T-cell (primary cell): Measurements from ENCODE around the gene REM1. TPM values are rescaled to one million over a fixed set of nuclear protein-coding genes. Genes with fewer than 3 reads are reported as not detected.
"Not testable (repeated sequence)": the region's sequence is repeated elsewhere in the genome, so short reads cannot be mapped to it uniquely, and the experiment has no call there.

Source experiments
- ATAC-seq, 4 experiments: fragments of 200-7000 bp in 3 of 4; fragments of 150-1000 bp in 1 of 4; cut with Tn5 transposase; replicated peaks in 1 of 4; 1 replicate in 3 of 4; 2 replicates in 1 of 4; pipeline ENCODE4 v1.10.0; 2021; ENCODE audit warnings: moderate library complexity in 3 of 4, mild to moderate bottlenecking in 2 of 4, moderate number of reproducible peaks in 1 of 4
- CTCF ChIA-PET, 2 donors: fragments of 300-600 bp; sonication (Branson Sonifier 250); formaldehyde crosslinking; loops; one replicate each; lab custom pipeline; 2022; ENCODE audit warnings: antibody characterized with exemption in 2 of 2; lab: Charles Lee
- POLR2A ChIA-PET, 2 donors: fragments of 300-600 bp; sonication (Branson Sonifier 250); formaldehyde crosslinking; loops; one replicate each; lab custom pipeline; 2022; ENCODE audit warnings: antibody characterized with exemption in 2 of 2; lab: Charles Lee
- DNase-seq, 35 experiments: peaks; one replicate each; pipeline versions ENCODE4 v3.0.0 to v3.0.0-alpha.2; 2013 to 2023
- H3K27ac ChIP-seq: one replicate; pipeline ENCODE4 v1.5.1; 2013; ENCODE audit warnings: low read length
- H3K27me3 ChIP-seq, 2 experiments: replicated peaks in 1 of 2; 1 replicate in 1 of 2; 2 replicates in 1 of 2; pipeline versions ENCODE4 v1.6.1 to v1.7.0; 2013; ENCODE audit warnings: low read length in 1 of 2, mixed read lengths in 1 of 2; ENCODE audit not compliant: control insufficient read depth in 2 of 2, insufficient read depth in 2 of 2; ENCODE audit errors: extremely low read depth in 1 of 2
- H3K36me3 ChIP-seq, 2 donors: 1 replicate in 1 of 2; 2 replicates in 1 of 2; pipeline versions ENCODE4 v1.6.1 to v1.7.0; 2013; ENCODE audit warnings: low read length in 1 of 2; ENCODE audit not compliant: control insufficient read depth in 2 of 2, insufficient read depth in 1 of 2; ENCODE audit errors: extremely low read depth in 1 of 2
- H3K4me1 ChIP-seq, 2 experiments: 1 replicate in 1 of 2; 2 replicates in 1 of 2; pipeline versions ENCODE4 v1.6.1 to v1.7.0; 2013; ENCODE audit warnings: low read length in 2 of 2, mixed read lengths in 1 of 2; ENCODE audit not compliant: insufficient read depth in 2 of 2, control insufficient read depth in 1 of 2; ENCODE audit errors: extremely low read depth in 1 of 2
- H3K4me3 ChIP-seq, 2 donors: 1 replicate in 1 of 2; 2 replicates in 1 of 2; pipeline versions ENCODE4 v1.5.1 to v1.7.0; 2013; ENCODE audit warnings: mild to moderate bottlenecking in 2 of 2, low read length in 1 of 2, moderate library complexity in 1 of 2; ENCODE audit not compliant: control insufficient read depth in 1 of 2; ENCODE audit errors: extremely low read depth in 1 of 2
- H3K9me3 ChIP-seq: 2 replicates; pipeline ENCODE4 v1.7.0; 2013
- H3K27ac Mint-ChIP-seq, 2 donors: one replicate each; pipeline ENCODE4 v1.8.0; 2020 to 2021; ENCODE audit warnings: mild to moderate bottlenecking in 2 of 2, mixed read lengths in 2 of 2
- H3K27me3 Mint-ChIP-seq, 2 donors: one replicate each; pipeline ENCODE4 v1.8.0; 2021 to 2022; ENCODE audit warnings: mixed read lengths in 2 of 2
- H3K36me3 Mint-ChIP-seq: one replicate; pipeline ENCODE4 v1.8.0; 2021; ENCODE audit warnings: mixed read lengths
- H3K4me1 Mint-ChIP-seq, 3 donors: one replicate each; pipeline ENCODE4 v1.8.0; 2020 to 2022; ENCODE audit warnings: mixed read lengths in 3 of 3, mild to moderate bottlenecking in 1 of 3
- H3K4me3 Mint-ChIP-seq, 3 donors: one replicate each; pipeline ENCODE4 v1.8.0; 2020 to 2022; ENCODE audit warnings: mild to moderate bottlenecking in 3 of 3, mixed read lengths in 3 of 3, moderate library complexity in 3 of 3
- H3K9me3 Mint-ChIP-seq, 3 donors: one replicate each; pipeline ENCODE4 v1.8.0; 2020 to 2022; ENCODE audit warnings: mixed read lengths in 3 of 3
- whole genome bisulfite sequencing: methylation state at CpG from one replicate; pipeline ENCODE4 v1.1.5; 2013; ENCODE audit warnings: missing lambda C conversion rate; ENCODE audit not compliant: insufficient coverage; 5-methylcytosine and 5-hydroxymethylcytosine counted together
- total RNA-seq, 35 experiments: library from RNA in 6 of 35; stranded (reverse) in 6 of 35; fragments of 120-200 nt in 1 of 35; gene quantifications; one replicate each; pipeline versions ENCODE4 v1.2.1 to v1.2.4 and lab custom pipeline; 2013 to 2026

Gene REM1
- total RNA-seq, 5 donors from 2014 or later (not counting 1 experiment from before 2014, with no cell fraction given), result not detected

DNA sequence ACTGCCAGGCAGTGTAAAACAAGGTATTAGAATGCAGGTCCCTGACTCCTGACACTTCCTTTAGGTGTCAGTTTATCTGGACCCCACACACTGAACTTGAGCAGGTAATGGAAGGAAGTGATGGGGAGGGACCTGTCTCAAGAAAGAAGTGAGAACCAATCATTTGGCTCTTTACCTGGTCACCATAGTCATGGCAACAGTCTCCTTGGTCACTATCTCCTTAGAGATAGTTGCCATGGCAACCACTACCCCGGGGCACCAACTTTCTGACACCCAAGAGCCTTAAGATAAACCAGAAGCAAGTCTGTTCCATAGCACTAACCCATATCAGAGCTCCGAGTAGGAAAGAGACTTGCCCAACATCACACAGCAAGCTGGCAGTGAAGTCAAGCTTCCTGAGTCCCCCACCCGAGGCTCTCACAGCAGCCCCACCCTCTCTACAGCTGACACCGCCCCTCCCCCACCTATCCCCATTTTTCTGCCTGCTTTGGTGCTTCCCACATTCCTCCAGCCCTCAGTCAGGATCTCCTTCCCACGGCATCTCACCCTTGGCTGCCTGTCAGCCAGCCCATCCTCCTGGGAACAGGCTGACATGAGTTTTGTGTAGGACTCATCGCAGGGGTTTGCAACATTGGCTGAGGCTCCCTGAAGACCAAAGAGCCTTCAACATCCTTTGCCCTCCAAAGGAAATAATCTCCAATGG is 22.9 kb downstream of the REM1 start:
- Mint-ChIP-seq H3K4me1 (peaks cover 0 to 5% (median 2%) of the 10 kb centered on the region in 3 donors), H3K9me3 (no peaks in the 10 kb centered on the region), H3K4me3 (no peak overlapping the region), H3K27ac (no peak overlapping the region), H3K36me3 (no peaks in the 10 kb centered on the region), H3K27me3 (peaks cover 18 to 20% of the 10 kb centered on the region in 2 donors)
- POLR2A ChIA-PET, result no interaction called here
- no peaks in the 10 kb centered on the region for H3K9me3 ChIP-seq
- H3K27me3 ChIP-seq, result peaks cover 0 to 22% of the 10 kb centered on the region in 2 experiments
- peaks cover 0 to 2% of the 10 kb centered on the region in 2 experiments for H3K4me1 ChIP-seq
- DNase-seq (no peak), ATAC-seq (no peak)
- 48% methylated on average over 4 of the region's 6 CpGs for WGBS
- no peaks in the 10 kb centered on the region for H3K36me3 ChIP-seq
- no peak overlapping the region for H3K4me3 ChIP-seq
- no peak overlapping the region for H3K27ac ChIP-seq
- CTCF ChIA-PET, result no interaction called here

DNA sequence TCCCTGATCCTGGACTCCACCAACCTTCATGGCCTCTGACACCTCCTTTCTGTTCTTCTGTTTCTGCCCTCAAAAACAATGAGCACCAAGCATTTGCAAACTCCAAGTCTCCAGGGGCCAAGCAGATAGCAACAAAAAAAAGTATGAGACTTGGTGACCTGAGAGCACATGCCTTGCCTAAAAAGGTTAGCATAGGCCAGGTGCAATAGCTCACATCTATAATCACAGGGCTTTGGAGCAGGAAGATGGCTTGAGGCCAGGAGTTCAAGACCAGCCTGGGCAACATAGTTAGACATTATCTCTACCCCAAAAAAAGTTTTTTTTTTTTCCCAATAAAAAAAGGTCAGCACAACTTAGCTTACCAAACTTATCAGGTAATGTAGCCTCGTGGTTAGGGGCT is 25.4 kb downstream of the REM1 start:
- no peak for ATAC-seq
- H3K36me3 Mint-ChIP-seq, result no peaks in the 10 kb centered on the region
- no peak overlapping the region for H3K27ac Mint-ChIP-seq
- Histone ChIP-seq H3K9me3 (no peaks in the 10 kb centered on the region), H3K4me3 (no peak overlapping the region), H3K27ac (no peak overlapping the region), H3K36me3 (no peaks in the 10 kb centered on the region), H3K27me3 (peaks cover 0 to 22% of the 10 kb centered on the region in 2 experiments), H3K4me1 (peaks cover 0 to 8% of the 10 kb centered on the region in 2 experiments)
- CTCF ChIA-PET, result interaction anchor here (0.6 to 1.0 kb wide), 3 partner anchors 14 to 40 kb away, joined by 3 to 4 read pairs (median 3); partner anchors contain the start of gene HM13 (in 1 of the 2)
- 50% methylated on average over 1 of the region's 1 CpG for WGBS
- H3K9me3 Mint-ChIP-seq, result no peaks in the 10 kb centered on the region
- POLR2A ChIA-PET, result no interaction called here
- peaks cover 14 to 16% of the 10 kb centered on the region in 2 donors for H3K27me3 Mint-ChIP-seq
- DNase-seq, result no peak
- no peak overlapping the region for H3K4me3 Mint-ChIP-seq
- peaks cover 0 to 15% (median 10%) of the 10 kb centered on the region in 3 donors for H3K4me1 Mint-ChIP-seq

GRCh38 chr20:31502884-31503673 is 28.0 kb downstream of the REM1 start:
- H3K4me1 ChIP-seq, H3K9me3 Mint-ChIP-seq, H3K36me3 Mint-ChIP-seq, H3K4me3 Mint-ChIP-seq, H3K9me3 ChIP-seq, H3K27ac ChIP-seq, H3K4me3 ChIP-seq, H3K27ac Mint-ChIP-seq, H3K36me3 ChIP-seq, POLR2A ChIA-PET: not testable (repeated sequence)
- Mint-ChIP-seq H3K27me3 (peaks cover 8 to 11% of the 10 kb centered on the region in 2 donors), H3K4me1 (peaks cover 0 to 15% (median 10%) of the 10 kb centered on the region in 3 donors)
- 32% methylated on average over 9 of the region's 20 CpGs for WGBS
- DNase-seq (peak; percentile 22 to 86 (median 63)), ATAC-seq (peak; percentile 95 to 99 (median 96))
- H3K27me3 ChIP-seq, result peaks cover 0 to 19% of the 10 kb centered on the region in 2 experiments
- CTCF ChIA-PET, result interaction anchor here (0.6 to 2.5 kb wide), 21 partner anchors 8 to 220 kb away, joined by 3 to 28 read pairs (median 4); partner anchors contain the start of gene HM13 (in 1 of the 2)

GRCh38 chr20:31505903-31506302 is 30.8 kb downstream of the REM1 start:
- peaks cover 0 to 15% (median 10%) of the 10 kb centered on the region in 3 donors for H3K4me1 Mint-ChIP-seq
- H3K36me3 ChIP-seq, result no peaks in the 10 kb centered on the region
- no peak overlapping the region for H3K4me3 ChIP-seq
- peaks cover 0 to 4% (median 0%) of the 10 kb centered on the region in 3 donors for H3K9me3 Mint-ChIP-seq
- peaks cover 14 to 16% of the 10 kb centered on the region in 2 donors for H3K27me3 Mint-ChIP-seq
- ChIA-PET POLR2A (interaction anchor here in 1 of 2 donors (0.6 kb wide), 1 partner anchor 19 kb away, joined by 4 read pairs; no protein-coding TSS in a partner anchor), CTCF (interaction anchor here in 1 of 2 donors (0.8 kb wide), 1 partner anchor 107 kb away, joined by 4 read pairs; no protein-coding TSS in a partner anchor)
- ATAC-seq (no peak), DNase-seq (no peak)
- no peaks in the 10 kb centered on the region for H3K36me3 Mint-ChIP-seq
- peaks cover 0 to 8% of the 10 kb centered on the region in 2 experiments for H3K4me1 ChIP-seq
- WGBS, result no CpG with 5 or more reads among the region's 1 CpG
- H3K4me3 Mint-ChIP-seq, result no peak overlapping the region
- H3K27ac Mint-ChIP-seq, result no peak overlapping the region
- no peaks in the 10 kb centered on the region for H3K9me3 ChIP-seq
- no peak overlapping the region for H3K27ac ChIP-seq
- peaks cover 0 to 26% of the 10 kb centered on the region in 2 experiments for H3K27me3 ChIP-seq

DNA sequence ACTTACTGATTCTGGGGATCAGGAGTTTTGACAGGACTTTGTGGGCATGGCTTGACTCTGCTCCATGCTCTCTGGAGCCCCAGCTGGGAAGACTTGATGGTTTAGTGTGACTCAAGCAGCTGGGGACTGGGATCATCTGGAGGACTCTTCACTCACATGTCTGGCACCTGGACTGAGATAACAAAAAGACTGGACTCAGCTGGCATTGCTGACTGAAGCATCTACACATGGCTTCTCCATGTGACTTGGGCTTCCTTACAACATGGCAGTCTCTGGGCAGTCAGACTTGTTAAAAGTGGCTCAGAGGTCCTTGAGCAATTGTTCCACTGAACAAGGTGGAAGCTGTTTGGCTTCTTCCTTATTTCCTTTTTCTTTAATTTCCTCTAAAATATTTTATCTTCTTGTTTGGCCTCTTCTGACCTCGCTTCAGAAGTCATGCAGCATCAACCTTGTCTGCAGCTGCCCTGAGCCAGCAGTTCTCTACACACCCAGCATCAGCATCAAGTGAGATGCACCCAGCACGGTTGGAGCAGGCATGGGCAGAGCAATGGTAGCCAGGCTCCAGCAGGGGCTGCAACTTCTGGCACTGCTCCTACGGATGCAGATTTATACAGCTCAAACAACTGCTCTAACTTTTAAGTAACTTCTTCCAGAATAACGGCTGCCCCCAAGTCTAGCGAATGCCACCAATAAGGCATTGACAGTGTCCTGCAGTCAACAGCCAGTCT is 33.6 kb downstream of the REM1 start:
- peaks cover 0 to under 1% of the 10 kb centered on the region in 2 experiments for H3K4me1 ChIP-seq
- CTCF ChIA-PET, result interaction anchor here (0.6 to 1.0 kb wide), 2 partner anchors 49 to 215 kb away, joined by 3 read pairs; no protein-coding TSS in a partner anchor
- no peaks in the 10 kb centered on the region for H3K9me3 ChIP-seq
- POLR2A ChIA-PET, result no interaction called here
- H3K27ac Mint-ChIP-seq, result no peak overlapping the region
- no peak overlapping the region for H3K4me3 ChIP-seq
- no peaks in the 10 kb centered on the region for H3K36me3 ChIP-seq
- ATAC-seq, result no peak
- 79% methylated on average over 5 of the region's 5 CpGs for WGBS
- no peak overlapping the region for H3K27ac ChIP-seq
- peaks cover 14 to 16% of the 10 kb centered on the region in 2 donors for H3K27me3 Mint-ChIP-seq
- peaks cover 0 to 24% of the 10 kb centered on the region in 2 experiments for H3K27me3 ChIP-seq
- H3K36me3 Mint-ChIP-seq, result no peaks in the 10 kb centered on the region
- DNase-seq, result no peak
- H3K4me3 Mint-ChIP-seq, result no peak overlapping the region
- peaks cover 0 to 4% (median 0%) of the 10 kb centered on the region in 3 donors for H3K9me3 Mint-ChIP-seq
- peaks cover 0 to 3% (median 3%) of the 10 kb centered on the region in 3 donors for H3K4me1 Mint-ChIP-seq
